ENCODE results near the gene ADNP.
"Not testable (repeated sequence)": the region's sequence is repeated elsewhere in the genome, so short reads cannot be mapped to it uniquely, and the experiment has no call there.

The ADNP gene

GRCh38 chr20:50931306-50932015, at the start of gene ADNP:
Gene ADNP (minus strand): TSS chr20:50931437. CDS start chr20:50903996, 27,441 bp downstream.
- H3K9me3 Mint-ChIP-seq = no peaks in the 10 kb centered on the region
- no peaks in the 10 kb centered on the region for H3K27me3 Mint-ChIP-seq (ENCODE audit: low read depth)
- H3K4me3 Mint-ChIP-seq = peak within 1 kb of the TSS; percentile 83
- peaks cover 28% of the 10 kb centered on the region for H3K4me1 Mint-ChIP-seq (ENCODE audit: low read depth)
- peak within 1 kb of the TSS; percentile 97 for H3K27ac Mint-ChIP-seq
- peaks cover 41% of the 10 kb centered on the region for H3K36me3 Mint-ChIP-seq (ENCODE audit: low read depth)

GRCh38 chr20:50980071-50980681, 48.9 kb upstream of the ADNP start:
- Mint-ChIP-seq H3K36me3 (ENCODE audit: low read depth) (no peaks in the 10 kb centered on the region), H3K4me3 (no peak overlapping the region), H3K4me1 (ENCODE audit: low read depth) (no peaks in the 10 kb centered on the region), H3K9me3 (no peaks in the 10 kb centered on the region), H3K27ac (no peak overlapping the region), H3K27me3 (ENCODE audit: low read depth) (peaks cover 12% of the 10 kb centered on the region)

GRCh38 chr20:50978533-50978932, 47.3 kb upstream of the ADNP start:
- H3K4me3 Mint-ChIP-seq; H3K36me3 Mint-ChIP-seq (ENCODE audit: low read depth); H3K9me3 Mint-ChIP-seq; H3K27ac Mint-ChIP-seq; H3K27me3 Mint-ChIP-seq (ENCODE audit: low read depth); H3K4me1 Mint-ChIP-seq (ENCODE audit: low read depth): not testable (repeated sequence)

GRCh38 chr20:50977066-50978021, 46.1 kb upstream of the ADNP start:
- H3K36me3 Mint-ChIP-seq (ENCODE audit: low read depth) = no peaks in the 10 kb centered on the region
- H3K4me3 Mint-ChIP-seq = no peak overlapping the region
- H3K4me1 Mint-ChIP-seq (ENCODE audit: low read depth) = no peaks in the 10 kb centered on the region
- no peak overlapping the region for H3K27ac Mint-ChIP-seq
- no peaks in the 10 kb centered on the region for H3K9me3 Mint-ChIP-seq
- peaks cover 3% of the 10 kb centered on the region for H3K27me3 Mint-ChIP-seq (ENCODE audit: low read depth)

GRCh38 chr20:50975701-50976330, 44.6 kb upstream of the ADNP start:
- no peak overlapping the region for H3K4me3 Mint-ChIP-seq
- no peaks in the 10 kb centered on the region for H3K36me3 Mint-ChIP-seq (ENCODE audit: low read depth)
- H3K27ac Mint-ChIP-seq = no peak overlapping the region
- H3K4me1 Mint-ChIP-seq (ENCODE audit: low read depth) = no peaks in the 10 kb centered on the region
- H3K27me3 Mint-ChIP-seq (ENCODE audit: low read depth) = peaks cover 3% of the 10 kb centered on the region
- H3K9me3 Mint-ChIP-seq = no peaks in the 10 kb centered on the region

GRCh38 chr20:50969912-50970311, 38.7 kb upstream of the ADNP start:
- peaks cover 3% of the 10 kb centered on the region for H3K27me3 Mint-ChIP-seq (ENCODE audit: low read depth)
- no peak overlapping the region for H3K4me3 Mint-ChIP-seq
- H3K4me1 Mint-ChIP-seq (ENCODE audit: low read depth) = no peaks in the 10 kb centered on the region
- H3K36me3 Mint-ChIP-seq (ENCODE audit: low read depth) = no peaks in the 10 kb centered on the region
- no peaks in the 10 kb centered on the region for H3K9me3 Mint-ChIP-seq
- no peak overlapping the region for H3K27ac Mint-ChIP-seq

GRCh38 chr20:50969435-50969834, 38.2 kb upstream of the ADNP start:
- no peaks in the 10 kb centered on the region for H3K36me3 Mint-ChIP-seq (ENCODE audit: low read depth)
- no peaks in the 10 kb centered on the region for H3K4me1 Mint-ChIP-seq (ENCODE audit: low read depth)
- peaks cover 3% of the 10 kb centered on the region for H3K27me3 Mint-ChIP-seq (ENCODE audit: low read depth)
- H3K4me3 Mint-ChIP-seq = no peak overlapping the region
- no peaks in the 10 kb centered on the region for H3K9me3 Mint-ChIP-seq
- H3K27ac Mint-ChIP-seq = no peak overlapping the region

GRCh38 chr20:50968289-50968688, 37.1 kb upstream of the ADNP start:
- Mint-ChIP-seq H3K4me3 (no peak overlapping the region), H3K27me3 (ENCODE audit: low read depth) (peaks cover 2% of the 10 kb centered on the region), H3K9me3 (no peaks in the 10 kb centered on the region), H3K36me3 (ENCODE audit: low read depth) (no peaks in the 10 kb centered on the region), H3K27ac (no peak overlapping the region), H3K4me1 (ENCODE audit: low read depth) (no peaks in the 10 kb centered on the region)

GRCh38 chr20:50967586-50967985, 36.3 kb upstream of the ADNP start:
- H3K9me3 Mint-ChIP-seq = no peaks in the 10 kb centered on the region
- H3K27me3 Mint-ChIP-seq (ENCODE audit: low read depth) = no peaks in the 10 kb centered on the region
- no peaks in the 10 kb centered on the region for H3K4me1 Mint-ChIP-seq (ENCODE audit: low read depth)
- no peak overlapping the region for H3K4me3 Mint-ChIP-seq
- no peaks in the 10 kb centered on the region for H3K36me3 Mint-ChIP-seq (ENCODE audit: low read depth)
- H3K27ac Mint-ChIP-seq = no peak overlapping the region

GRCh38 chr20:50959543-50960126, 28.4 kb upstream of the ADNP start:
- Mint-ChIP-seq H3K27me3 (ENCODE audit: low read depth) (no peaks in the 10 kb centered on the region), H3K36me3 (ENCODE audit: low read depth) (peaks cover 13% of the 10 kb centered on the region), H3K27ac (peak overlapping the region; percentile 67), H3K9me3 (no peaks in the 10 kb centered on the region), H3K4me1 (ENCODE audit: low read depth) (peaks cover 36% of the 10 kb centered on the region), H3K4me3 (peak overlapping the region; percentile 93)

- no peaks in the 10 kb centered on the region for H3K27me3 Mint-ChIP-seq (ENCODE audit: low read depth)
- H3K36me3 Mint-ChIP-seq (ENCODE audit: low read depth) = peaks cover 13% of the 10 kb centered on the region
- H3K4me3 Mint-ChIP-seq = peak within 1 kb of the TSS; percentile 93
- H3K4me1 Mint-ChIP-seq (ENCODE audit: low read depth) = peaks cover 40% of the 10 kb centered on the region
- peak within 1 kb of the TSS; percentile 96 for H3K27ac Mint-ChIP-seq
- H3K9me3 Mint-ChIP-seq = no peaks in the 10 kb centered on the region
These were observed 27.6 kb upstream of the ADNP start, which contains the start of gene MOCS3 for GRCh38 chr20:50958615-50959542. Gene MOCS3 (plus strand): TSS chr20:50958818. CDS start chr20:50958843, 25 bp downstream.

GRCh38 chr20:50957798-50958614, 26.8 kb upstream of the ADNP start, which contains the start of gene DPM1:
Gene DPM1 (minus strand): TSS chr20:50958532. CDS start chr20:50958523, 9 bp downstream.
- Mint-ChIP-seq H3K4me1 (ENCODE audit: low read depth) (peaks cover 42% of the 10 kb centered on the region), H3K27me3 (ENCODE audit: low read depth) (no peaks in the 10 kb centered on the region), H3K4me3 (peak within 1 kb of the TSS; percentile 93), H3K9me3 (no peaks in the 10 kb centered on the region), H3K27ac (peak within 1 kb of the TSS; percentile 96), H3K36me3 (ENCODE audit: low read depth) (peaks cover 16% of the 10 kb centered on the region)
